Colonic mucosa (tissue), 4 donors: ENCODE data around the gene ATP1B2. TPM values are rescaled to one million over a fixed set of nuclear protein-coding genes. Genes with fewer than 3 reads are reported as not detected.

ENCODE experiments used
- DNase-seq: peaks from one replicate; pipeline ENCODE4 v3.0.0-alpha.2; 2020
- H3K27ac ChIP-seq: fragments of 200-600 bp; one replicate; pipeline ENCODE4 v1.8.0; 2021
- H3K27me3 ChIP-seq: fragments of 200-600 bp; one replicate; pipeline ENCODE4 v1.8.0; 2021
- H3K36me3 ChIP-seq: fragments of 200-600 bp; one replicate; pipeline ENCODE4 v1.8.0; 2021
- H3K4me1 ChIP-seq: fragments of 200-600 bp; one replicate; pipeline ENCODE4 v1.8.0; 2021; ENCODE audit warnings: mild to moderate bottlenecking
- H3K4me3 ChIP-seq: fragments of 200-600 bp; one replicate; pipeline ENCODE4 v1.8.0; 2021
- H3K9ac ChIP-seq, 2 donors: one replicate each; pipeline ENCODE4 v1.7.0; 2013; ENCODE audit warnings: control low read depth in 2 of 2, low read depth in 2 of 2, low read length in 2 of 2
- H3K9me3 ChIP-seq: fragments of 200-600 bp; one replicate; pipeline ENCODE4 v1.8.0; 2021
- intact Hi-C: fragments of 100-400 bp; cut with DNase I; formaldehyde crosslinking; loops from one replicate; pipeline ENCODE4 v1.14.1; 2022
- total RNA-seq, 2 donors: library from RNA; stranded (reverse); fragmentation: NEBNext Ultra II Directional in 1 of 2; extraction: Animal tissue kit (Norgen Biotek cat#: 25700) in 1 of 2; gene quantifications; one replicate each; pipeline ENCODE4 v1.2.1, GENCODE V29; 2021
- TF ChIP-seq, protein P1 (sequence below): fragments of 200-600 bp; IDR thresholded peaks from one replicate; pipeline ENCODE4 v1.8.0; 2022; ENCODE audit warnings: antibody characterized with exemption, mild to moderate bottlenecking
- donor health status: healthy.
- donor health status: DM: no; HTN: no; CAD: no.
- donor health status: DM: no; HTN: no; CAD: no.

The ATP1B2 gene
- total RNA-seq, 2 donors from 2014 or later: 0.54 to 1.4 TPM

DNA sequence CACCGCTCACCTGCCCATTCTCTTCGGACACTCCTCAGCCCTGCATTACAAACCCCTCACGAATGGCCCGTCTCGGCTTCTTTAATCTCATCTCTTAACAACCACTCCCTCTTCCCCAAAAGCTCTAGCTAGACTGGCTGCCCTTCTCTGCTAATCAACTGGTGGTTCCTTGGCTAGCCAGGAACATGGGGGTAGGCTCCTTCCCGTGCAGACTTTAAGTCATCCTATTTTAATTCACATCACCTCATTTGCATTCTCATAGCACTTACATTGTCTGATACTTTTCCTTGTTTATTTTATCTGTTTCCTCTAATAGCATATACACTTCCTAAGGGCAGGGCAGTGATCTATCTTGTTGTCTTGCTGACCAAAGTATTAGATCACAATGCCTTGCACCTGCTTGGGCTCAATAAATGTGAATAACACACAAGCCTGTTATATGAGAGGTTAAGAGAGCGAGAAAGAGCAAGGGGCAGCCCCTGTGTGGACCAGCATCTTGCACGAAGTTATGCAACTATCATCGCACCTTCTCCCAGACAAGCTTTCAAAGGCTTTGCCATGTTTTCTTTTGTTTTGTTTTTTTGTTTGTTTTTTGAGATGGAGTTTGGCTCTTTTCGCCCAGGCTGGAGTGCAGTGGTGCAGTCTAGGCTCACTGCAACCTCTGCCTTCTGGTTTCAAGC is 26.8 kb downstream of the ATP1B2 start:
- TF ChIP-seq, protein P1, sequence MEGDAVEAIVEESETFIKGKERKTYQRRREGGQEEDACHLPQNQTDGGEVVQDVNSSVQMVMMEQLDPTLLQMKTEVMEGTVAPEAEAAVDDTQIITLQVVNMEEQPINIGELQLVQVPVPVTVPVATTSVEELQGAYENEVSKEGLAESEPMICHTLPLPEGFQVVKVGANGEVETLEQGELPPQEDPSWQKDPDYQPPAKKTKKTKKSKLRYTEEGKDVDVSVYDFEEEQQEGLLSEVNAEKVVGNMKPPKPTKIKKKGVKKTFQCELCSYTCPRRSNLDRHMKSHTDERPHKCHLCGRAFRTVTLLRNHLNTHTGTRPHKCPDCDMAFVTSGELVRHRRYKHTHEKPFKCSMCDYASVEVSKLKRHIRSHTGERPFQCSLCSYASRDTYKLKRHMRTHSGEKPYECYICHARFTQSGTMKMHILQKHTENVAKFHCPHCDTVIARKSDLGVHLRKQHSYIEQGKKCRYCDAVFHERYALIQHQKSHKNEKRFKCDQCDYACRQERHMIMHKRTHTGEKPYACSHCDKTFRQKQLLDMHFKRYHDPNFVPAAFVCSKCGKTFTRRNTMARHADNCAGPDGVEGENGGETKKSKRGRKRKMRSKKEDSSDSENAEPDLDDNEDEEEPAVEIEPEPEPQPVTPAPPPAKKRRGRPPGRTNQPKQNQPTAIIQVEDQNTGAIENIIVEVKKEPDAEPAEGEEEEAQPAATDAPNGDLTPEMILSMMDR: no peak
- no peak overlapping the region for H3K4me3 ChIP-seq
- peaks cover 13% of the 10 kb centered on the region for H3K36me3 ChIP-seq
- H3K4me1 ChIP-seq: no peaks in the 10 kb centered on the region
- H3K9ac ChIP-seq: no peak overlapping the region
- DNase-seq: no peak
- H3K27ac ChIP-seq: no peak overlapping the region
- H3K27me3 ChIP-seq: no peaks in the 10 kb centered on the region
- intact Hi-C loops: no loop called here
- peaks cover 4% of the 10 kb centered on the region for H3K9me3 ChIP-seq

DNA sequence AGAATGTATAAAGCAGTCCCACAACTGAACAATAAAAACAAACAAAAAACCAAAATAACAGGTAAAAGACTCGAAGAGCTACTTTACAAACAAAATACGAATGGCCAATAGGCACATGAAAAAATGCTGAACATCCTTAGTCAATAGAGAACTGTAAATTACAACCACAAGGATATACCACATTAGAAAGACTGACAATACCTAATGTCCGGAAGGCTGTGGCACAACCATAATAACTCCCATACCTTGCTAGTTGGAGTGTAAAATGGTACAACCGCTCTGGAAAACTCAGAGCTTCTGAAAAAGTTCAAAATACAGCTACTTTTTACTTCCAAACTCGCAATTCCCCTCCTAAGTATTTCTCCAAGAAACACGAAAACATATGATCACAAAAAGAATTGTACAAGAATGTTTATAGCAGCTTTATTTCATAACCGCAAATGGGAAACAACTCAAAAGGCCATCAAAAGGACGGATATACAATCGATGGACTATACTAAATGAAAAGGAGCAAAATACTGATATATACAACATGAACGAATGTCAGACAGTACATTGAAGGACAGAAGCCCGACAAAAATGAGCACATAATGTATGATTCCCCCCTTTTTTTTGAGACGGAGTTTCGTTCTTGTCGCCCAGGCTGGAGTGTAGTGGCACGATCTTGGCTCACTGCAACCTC is 34.3 kb downstream of the ATP1B2 start:
- H3K4me1 ChIP-seq: peaks cover 11% of the 10 kb centered on the region
- H3K9ac ChIP-seq: peak overlapping the region; percentile 71 to 100
- TF ChIP-seq, protein P1: no peak
- H3K9me3 ChIP-seq: no peaks in the 10 kb centered on the region
- H3K27ac ChIP-seq: peak overlapping the region; percentile 97
- no peaks in the 10 kb centered on the region for H3K27me3 ChIP-seq
- intact Hi-C loops: loop anchor here (5.0 kb wide), 1 partner anchor 53 kb away; the partner anchor contains the start of gene SHBG
- no peaks in the 10 kb centered on the region for H3K36me3 ChIP-seq
- peak overlapping the region; percentile 76 for H3K4me3 ChIP-seq
- no peak for DNase-seq

DNA sequence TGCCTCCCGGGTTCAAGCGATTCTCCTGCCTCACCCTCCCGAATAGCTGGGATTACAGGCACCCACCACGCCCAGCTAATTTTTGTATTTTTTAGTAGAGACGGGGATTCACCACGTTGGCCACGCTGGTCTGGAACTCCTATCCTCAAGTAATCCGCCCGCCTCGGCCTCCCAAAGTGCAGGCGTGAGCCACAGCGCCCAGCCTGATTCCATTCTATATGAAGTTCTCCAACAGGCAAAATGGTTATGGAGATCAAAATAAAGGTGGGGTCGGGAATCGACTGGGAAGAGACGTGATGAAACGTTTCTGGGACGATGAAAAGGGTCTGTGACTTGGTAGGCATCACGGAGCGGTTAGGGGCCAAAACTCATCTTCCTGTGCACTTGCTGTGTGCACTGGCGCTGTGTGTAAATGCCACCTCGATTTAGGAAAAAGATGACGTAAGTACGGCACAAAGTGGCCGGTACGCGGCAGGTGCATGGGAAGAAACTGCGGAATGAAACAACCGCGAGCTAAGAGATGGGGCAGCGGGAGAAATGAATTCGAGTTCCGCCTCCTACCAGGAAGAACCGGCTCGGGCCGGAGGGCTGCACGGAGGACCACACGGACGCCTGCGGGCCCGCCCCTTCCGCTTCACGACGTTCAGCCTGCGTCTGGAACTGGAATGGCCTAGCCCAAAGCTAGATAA is 35.0 kb downstream of the ATP1B2 start:
- no peaks in the 10 kb centered on the region for H3K9me3 ChIP-seq
- H3K27ac ChIP-seq: peak overlapping the region; percentile 97
- TF ChIP-seq, protein P1: no peak
- intact Hi-C loops: loop anchor here (5.0 kb wide), 1 partner anchor 53 kb away; the partner anchor contains the start of gene SHBG
- H3K27me3 ChIP-seq: no peaks in the 10 kb centered on the region
- H3K4me3 ChIP-seq: peak overlapping the region; percentile 76
- peak; percentile 96 for DNase-seq
- peak overlapping the region; percentile 71 to 100 for H3K9ac ChIP-seq
- no peaks in the 10 kb centered on the region for H3K36me3 ChIP-seq
- H3K4me1 ChIP-seq: peaks cover 11% of the 10 kb centered on the region

DNA sequence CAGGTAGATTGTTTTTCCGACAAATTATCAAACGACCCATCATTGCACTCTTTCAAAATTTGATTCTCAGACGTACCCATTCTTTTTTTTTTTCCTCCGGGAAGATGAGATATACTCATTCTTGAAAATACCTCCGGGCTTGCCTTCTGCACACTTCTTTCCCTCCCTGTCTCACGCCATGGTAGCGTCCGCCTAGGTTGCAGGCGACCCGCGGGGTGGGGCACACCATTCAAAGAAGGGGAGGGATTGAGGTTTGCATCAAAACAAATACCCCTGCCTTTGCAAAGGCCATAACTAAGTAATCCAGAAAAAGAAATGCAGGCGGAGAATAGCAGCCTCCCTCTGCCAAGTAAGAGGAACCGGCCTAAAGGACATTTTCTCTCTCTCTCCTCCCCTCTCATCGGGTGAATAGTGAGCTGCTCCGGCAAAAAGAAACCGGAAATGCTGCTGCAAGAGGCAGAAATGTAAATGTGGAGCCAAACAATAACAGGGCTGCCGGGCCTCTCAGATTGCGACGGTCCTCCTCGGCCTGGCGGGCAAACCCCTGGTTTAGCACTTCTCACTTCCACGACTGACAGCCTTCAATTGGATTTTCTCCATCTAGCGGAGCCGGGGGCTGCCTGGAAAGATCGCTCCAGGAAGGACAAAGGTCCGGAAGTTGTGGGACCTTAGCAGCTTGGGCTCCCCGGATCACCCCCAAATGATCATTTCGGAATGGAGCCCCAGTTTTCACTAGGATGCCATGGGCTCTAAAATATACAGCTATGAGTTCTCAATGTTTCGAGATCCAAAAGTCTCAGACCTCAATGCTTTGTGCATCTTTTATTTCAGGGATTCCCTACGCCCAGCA is 35.7 kb downstream of the ATP1B2 start:
- Histone ChIP-seq H3K27ac (peak overlapping the region; percentile 97), H3K9me3 (no peaks in the 10 kb centered on the region), H3K4me1 (peaks cover 11% of the 10 kb centered on the region), H3K4me3 (peak overlapping the region; percentile 76), H3K9ac (peak overlapping the region; percentile 80 to 100), H3K36me3 (no peaks in the 10 kb centered on the region), H3K27me3 (no peaks in the 10 kb centered on the region)
- TF ChIP-seq, protein P1: no peak
- peak; percentile 85 for DNase-seq
- intact Hi-C loops: loop anchor here (5.0 kb wide), 1 partner anchor 54 kb away; the partner anchor contains the start of gene SHBG
